Muscle layer of colon (tissue), 2 donors: ENCODE results near the gene TMEM62.

Experiments used
- H3K27ac ChIP-seq: one replicate; pipeline ENCODE4 v1.7.0; 2013; ENCODE audit warnings: low read depth, mild to moderate bottlenecking, low read length, moderate library complexity
- H3K27me3 ChIP-seq, 2 donors: one replicate each; pipeline ENCODE4 v1.7.0; 2013; ENCODE audit warnings: low read length in 2 of 2, mild to moderate bottlenecking in 2 of 2; ENCODE audit not compliant: insufficient read depth in 2 of 2, control insufficient read depth in 1 of 2
- H3K36me3 ChIP-seq: one replicate; pipeline ENCODE4 v1.7.0; 2013; ENCODE audit warnings: mild to moderate bottlenecking, low read length; ENCODE audit not compliant: insufficient read depth
- H3K4me1 ChIP-seq: one replicate; pipeline ENCODE4 v1.7.0; 2013; ENCODE audit warnings: mild to moderate bottlenecking, low read length; ENCODE audit not compliant: insufficient read depth
- H3K4me3 ChIP-seq, 2 donors: one replicate each; pipeline ENCODE4 v1.7.0; 2013; ENCODE audit warnings: low read length in 2 of 2, low read depth in 1 of 2, mild to moderate bottlenecking in 1 of 2, moderate library complexity in 1 of 2
- H3K9ac ChIP-seq: one replicate; pipeline ENCODE4 v1.7.0; 2013; ENCODE audit warnings: low read length
- H3K9me3 ChIP-seq: one replicate; pipeline ENCODE4 v1.7.0; 2013; ENCODE audit warnings: mild to moderate bottlenecking, low read length
- donor health status: abdominal sarcoma.
- donor health status: Adenocarcinoma of cecum.

TMEM62 gene

GRCh38 chr15:43212951-43213350 is 79.6 kb downstream of the TMEM62 start:
- Histone ChIP-seq H3K27me3 (peaks cover 0 to 8% of the 10 kb centered on the region in 2 donors), H3K27ac (no peak overlapping the region), H3K4me1 (no peaks in the 10 kb centered on the region), H3K9me3 (no peaks in the 10 kb centered on the region), H3K4me3 (no peak overlapping the region), H3K36me3 (no peaks in the 10 kb centered on the region), H3K9ac (no peak overlapping the region)

GRCh38 chr15:43213466-43213865 is 80.1 kb downstream of the TMEM62 start:
- no peaks in the 10 kb centered on the region for H3K9me3 ChIP-seq
- H3K36me3 ChIP-seq, result no peaks in the 10 kb centered on the region
- H3K9ac ChIP-seq, result no peak overlapping the region
- no peak overlapping the region for H3K27ac ChIP-seq
- no peaks in the 10 kb centered on the region for H3K4me1 ChIP-seq
- peaks cover 0 to 3% of the 10 kb centered on the region in 2 donors for H3K27me3 ChIP-seq
- H3K4me3 ChIP-seq, result no peak overlapping the region

- Histone ChIP-seq H3K27ac (no peak overlapping the region), H3K9me3 (no peaks in the 10 kb centered on the region), H3K4me3 (no peak overlapping the region), H3K9ac (no peak overlapping the region), H3K4me1 (no peaks in the 10 kb centered on the region), H3K36me3 (no peaks in the 10 kb centered on the region), H3K27me3 (no peaks in the 10 kb centered on the region)
Observed at GRCh38 chr15:43214169-43214568, 80.8 kb downstream of the TMEM62 start.

- H3K4me1 ChIP-seq, result no peaks in the 10 kb centered on the region
- no peaks in the 10 kb centered on the region for H3K27me3 ChIP-seq
- no peak overlapping the region for H3K4me3 ChIP-seq
- no peaks in the 10 kb centered on the region for H3K9me3 ChIP-seq
- no peak overlapping the region for H3K9ac ChIP-seq
- H3K27ac ChIP-seq, result no peak overlapping the region
- H3K36me3 ChIP-seq, result no peaks in the 10 kb centered on the region
Observed at GRCh38 chr15:43214592-43215295, 81.4 kb downstream of the TMEM62 start.

- H3K9ac ChIP-seq, result no peak overlapping the region
- H3K27me3 ChIP-seq, result no peaks in the 10 kb centered on the region
- no peaks in the 10 kb centered on the region for H3K4me1 ChIP-seq
- H3K4me3 ChIP-seq, result no peak overlapping the region
- H3K27ac ChIP-seq, result no peak overlapping the region
- no peaks in the 10 kb centered on the region for H3K36me3 ChIP-seq
- no peaks in the 10 kb centered on the region for H3K9me3 ChIP-seq
Observed at GRCh38 chr15:43215961-43216360, 82.6 kb downstream of the TMEM62 start.

- Histone ChIP-seq H3K9me3 (no peaks in the 10 kb centered on the region), H3K27ac (no peak overlapping the region), H3K4me1 (no peaks in the 10 kb centered on the region), H3K36me3 (no peaks in the 10 kb centered on the region), H3K27me3 (no peaks in the 10 kb centered on the region), H3K4me3 (no peak overlapping the region), H3K9ac (no peak overlapping the region)
Observed at GRCh38 chr15:43218908-43219706, 85.7 kb downstream of the TMEM62 start.

GRCh38 chr15:43219929-43220928 is 86.8 kb downstream of the TMEM62 start:
- Histone ChIP-seq H3K9me3 (no peaks in the 10 kb centered on the region), H3K27ac (no peak overlapping the region), H3K4me1 (no peaks in the 10 kb centered on the region), H3K9ac (no peak overlapping the region), H3K27me3 (no peaks in the 10 kb centered on the region), H3K4me3 (no peak overlapping the region), H3K36me3 (no peaks in the 10 kb centered on the region)

GRCh38 chr15:43220991-43221403 is 87.6 kb downstream of the TMEM62 start, which contains the start of gene EPB42:
Gene EPB42 (minus strand): TSS chr15:43221018. CDS start chr15:43220825, 193 bp downstream.
- H3K36me3 ChIP-seq, result no peaks in the 10 kb centered on the region
- H3K4me3 ChIP-seq, result no peak within 1 kb of the TSS
- no peak within 1 kb of the TSS for H3K9ac ChIP-seq
- H3K9me3 ChIP-seq, result no peaks in the 10 kb centered on the region
- no peak within 1 kb of the TSS for H3K27ac ChIP-seq
- H3K27me3 ChIP-seq, result no peaks in the 10 kb centered on the region
- H3K4me1 ChIP-seq, result no peaks in the 10 kb centered on the region

- H3K9ac ChIP-seq, result no peak overlapping the region
- H3K36me3 ChIP-seq, result no peaks in the 10 kb centered on the region
- H3K4me1 ChIP-seq, result no peaks in the 10 kb centered on the region
- no peak overlapping the region for H3K4me3 ChIP-seq
- no peaks in the 10 kb centered on the region for H3K27me3 ChIP-seq
- H3K27ac ChIP-seq, result no peak overlapping the region
- H3K9me3 ChIP-seq, result no peaks in the 10 kb centered on the region
Observed at GRCh38 chr15:43221422-43221821, 88.0 kb downstream of the TMEM62 start.

- no peak overlapping the region for H3K9ac ChIP-seq
- H3K4me1 ChIP-seq, result no peaks in the 10 kb centered on the region
- no peak overlapping the region for H3K4me3 ChIP-seq
- H3K27me3 ChIP-seq, result no peaks in the 10 kb centered on the region
- no peaks in the 10 kb centered on the region for H3K9me3 ChIP-seq
- no peak overlapping the region for H3K27ac ChIP-seq
- no peaks in the 10 kb centered on the region for H3K36me3 ChIP-seq
Observed at GRCh38 chr15:43225201-43225949, 92.0 kb downstream of the TMEM62 start.
